GM13977 (cell line): ENCODE measurements around the gene INSL3.

Experiments
- DNase-seq: peaks from one replicate; pipeline ENCODE4 v3.0.0; 2012; ENCODE audit warnings: low spot score
- CTCF ChIP-seq: IDR thresholded peaks from 2 replicates; pipeline ENCODE4 v1.5.1; 2012; ENCODE audit warnings: mild to moderate bottlenecking, control low read depth; ENCODE audit not compliant: insufficient read depth; ENCODE audit errors: extremely low read depth, missing control alignments
- in situ Hi-C: fragments of 300-500 bp; cut with MboI; formaldehyde crosslinking; loops from one replicate; pipeline ENCODE4 v1.12.0; 2022; ENCODE audit warnings: low sequenced_read_pairs, low pct_unique_long_range_greater_than_20kb, mixed read lengths, inconsistent platforms; ENCODE audit not compliant: unreplicated experiment

Gene INSL3

GRCh38 chr19:17821190-17821589, at the start of gene INSL3:
Gene INSL3 (minus strand): TSS chr19:17821519. CDS start chr19:17821506, 13 bp downstream.
- in situ Hi-C loops = no loop called here
- DNase-seq = no peak
- TF ChIP-seq CTCF = no peak

GRCh38 chr19:17869114-17869608, 47.8 kb upstream of the INSL3 start:
- no peak for TF ChIP-seq CTCF
- no peak for DNase-seq
- in situ Hi-C loops = loop anchor here (5.0 kb wide), 1 partner anchor 63 kb away; the partner anchor contains the start of gene CCDC124

- DNase-seq = no peak
- in situ Hi-C loops = loop anchor here (5.0 kb wide), 1 partner anchor 64 kb away; the partner anchor contains the start of gene CCDC124
- TF ChIP-seq CTCF = no peak
Measured at GRCh38 chr19:17868669-17869068, 47.4 kb upstream of the INSL3 start.

- no peak for DNase-seq
- in situ Hi-C loops = loop anchor here (5.0 kb wide), 1 partner anchor 65 kb away; the partner anchor contains the start of gene CCDC124
- TF ChIP-seq CTCF = no peak
Measured at GRCh38 chr19:17866964-17867486, 45.7 kb upstream of the INSL3 start.

GRCh38 chr19:17866312-17866963, 45.1 kb upstream of the INSL3 start:
- in situ Hi-C loops = loop anchor here (5.0 kb wide), 1 partner anchor 66 kb away; the partner anchor contains the start of gene CCDC124
- no peak for TF ChIP-seq CTCF
- DNase-seq = no peak

- TF ChIP-seq CTCF = no peak
- in situ Hi-C loops = loop anchor here (5.0 kb wide), 1 partner anchor 67 kb away; the partner anchor contains the start of gene CCDC124
- no peak for DNase-seq
Measured at GRCh38 chr19:17865364-17866311, 44.3 kb upstream of the INSL3 start.
